GM18868 (cell line): ENCODE data around the gene TUBD1.
A peak's percentile ranks its signal among the peaks of the same experiment; 100 is the strongest.
"Not testable (repeated sequence)": the region's sequence is repeated elsewhere in the genome, so short reads cannot be mapped to it uniquely, and the experiment has no call there.

Experiments used
- ATAC-seq: cut with Tn5 transposase; IDR thresholded peaks from one replicate; pipeline ENCODE4 v1.9.1; 2021; ENCODE audit warnings: mild to moderate bottlenecking, moderate library complexity; ENCODE audit not compliant: unreplicated experiment

The TUBD1 gene, protein sequence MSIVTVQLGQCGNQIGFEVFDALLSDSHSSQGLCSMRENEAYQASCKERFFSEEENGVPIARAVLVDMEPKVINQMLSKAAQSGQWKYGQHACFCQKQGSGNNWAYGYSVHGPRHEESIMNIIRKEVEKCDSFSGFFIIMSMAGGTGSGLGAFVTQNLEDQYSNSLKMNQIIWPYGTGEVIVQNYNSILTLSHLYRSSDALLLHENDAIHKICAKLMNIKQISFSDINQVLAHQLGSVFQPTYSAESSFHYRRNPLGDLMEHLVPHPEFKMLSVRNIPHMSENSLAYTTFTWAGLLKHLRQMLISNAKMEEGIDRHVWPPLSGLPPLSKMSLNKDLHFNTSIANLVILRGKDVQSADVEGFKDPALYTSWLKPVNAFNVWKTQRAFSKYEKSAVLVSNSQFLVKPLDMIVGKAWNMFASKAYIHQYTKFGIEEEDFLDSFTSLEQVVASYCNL

DNA sequence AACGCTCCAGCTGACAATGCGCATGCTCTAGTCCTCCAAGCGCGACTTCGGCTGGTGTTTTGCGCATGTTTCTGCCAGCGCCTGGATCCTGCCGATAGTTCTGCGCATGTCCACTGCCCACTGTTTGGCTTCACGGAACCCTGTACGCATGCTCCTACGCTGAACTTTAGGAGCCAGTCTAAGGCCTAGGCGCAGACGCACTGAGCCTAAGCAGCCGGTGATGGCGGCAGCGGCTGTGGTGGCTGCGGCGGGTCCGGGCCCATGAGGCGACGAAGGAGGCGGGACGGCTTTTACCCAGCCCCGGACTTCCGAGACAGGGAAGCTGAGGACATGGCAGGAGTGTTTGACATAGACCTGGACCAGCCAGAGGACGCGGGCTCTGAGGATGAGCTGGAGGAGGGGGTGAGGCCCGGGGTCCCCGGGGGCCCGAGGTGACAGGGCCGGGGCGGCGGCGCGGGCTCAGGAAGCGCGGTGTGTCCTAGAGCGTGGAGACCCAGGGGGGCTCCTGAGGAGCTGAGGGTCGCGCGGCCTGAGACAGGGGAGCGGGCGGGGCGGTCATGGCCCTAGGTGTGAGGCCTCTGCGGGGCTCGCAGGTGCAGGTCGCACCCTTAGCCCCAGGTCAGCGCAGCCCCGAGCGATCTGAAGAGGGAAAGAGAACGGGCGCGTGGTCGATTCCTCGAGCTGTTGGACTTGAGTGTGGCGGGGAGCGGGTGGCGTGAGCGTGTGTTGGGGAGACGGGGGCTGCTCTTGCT, at the start of gene TUBD1, which contains the start of gene RPS6KB1:
Gene TUBD1, minus strand, starts transcription at position 20 of the 752 bp plus-strand sequence. CDS start 1,941 bp downstream, outside the sequence.
Gene RPS6KB1, plus strand, starts transcription at position 198 of the 752 bp plus-strand sequence. Its CDS starts 64 bp downstream, at position 262.
- peak; percentile 87 for ATAC-seq

DNA sequence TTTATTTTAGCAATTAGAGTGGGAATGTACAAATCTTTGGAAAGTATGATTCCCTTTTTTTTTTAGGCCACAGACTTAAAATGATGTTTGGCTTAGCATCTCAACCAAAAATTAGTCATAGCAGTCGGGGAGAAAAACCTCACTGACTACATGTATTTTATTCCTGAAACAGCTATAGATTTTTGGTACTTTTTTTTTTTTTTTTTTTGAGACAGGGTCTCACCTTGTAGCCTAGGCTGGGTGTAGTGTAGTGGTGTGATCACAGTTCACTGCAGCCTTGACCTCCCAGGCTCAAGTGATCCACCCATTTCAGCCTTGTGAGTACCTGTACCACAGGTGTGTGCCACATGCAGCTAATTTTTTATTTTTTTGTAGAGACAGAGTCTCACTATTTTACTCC, 48.4 kb upstream of the TUBD1 start:
- no peak for ATAC-seq

DNA sequence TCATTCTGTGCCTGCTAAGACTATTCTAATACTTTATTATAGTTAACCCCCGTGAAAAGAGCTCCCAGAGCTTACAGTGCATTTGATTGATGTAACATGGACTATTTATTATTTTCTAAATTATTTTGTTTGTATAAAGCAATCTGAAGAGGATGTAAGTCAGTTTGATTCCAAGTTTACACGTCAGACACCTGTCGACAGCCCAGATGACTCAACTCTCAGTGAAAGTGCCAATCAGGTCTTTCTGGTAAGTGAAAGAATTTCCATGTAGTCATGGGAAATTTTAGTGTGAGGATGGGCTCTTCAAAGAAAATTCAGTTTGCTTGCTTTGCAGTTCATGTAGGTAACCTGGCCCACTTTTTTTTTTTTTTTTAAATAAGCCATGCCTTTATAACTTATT, 48.0 kb upstream of the TUBD1 start:
- not testable (repeated sequence) for ATAC-seq

DNA sequence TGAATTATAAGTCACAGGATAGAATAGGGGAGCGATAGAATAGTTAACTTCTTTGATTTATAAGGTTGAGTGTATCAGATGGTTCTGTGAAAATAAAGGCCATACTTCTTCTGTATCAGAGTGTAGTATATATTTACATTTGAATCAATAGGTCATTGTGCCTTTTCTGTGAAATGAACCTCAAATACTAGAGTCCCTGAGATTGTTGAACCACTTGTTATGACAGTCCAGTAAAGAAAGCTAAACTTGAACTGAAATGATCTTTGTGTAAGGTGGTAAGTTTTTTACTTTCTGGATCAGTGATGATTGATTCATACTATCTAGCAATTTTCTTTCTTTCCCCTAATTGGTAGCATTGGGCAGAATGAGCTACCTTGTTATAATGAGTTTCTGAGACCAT, 40.6 kb upstream of the TUBD1 start:
- not testable (repeated sequence) for ATAC-seq

DNA sequence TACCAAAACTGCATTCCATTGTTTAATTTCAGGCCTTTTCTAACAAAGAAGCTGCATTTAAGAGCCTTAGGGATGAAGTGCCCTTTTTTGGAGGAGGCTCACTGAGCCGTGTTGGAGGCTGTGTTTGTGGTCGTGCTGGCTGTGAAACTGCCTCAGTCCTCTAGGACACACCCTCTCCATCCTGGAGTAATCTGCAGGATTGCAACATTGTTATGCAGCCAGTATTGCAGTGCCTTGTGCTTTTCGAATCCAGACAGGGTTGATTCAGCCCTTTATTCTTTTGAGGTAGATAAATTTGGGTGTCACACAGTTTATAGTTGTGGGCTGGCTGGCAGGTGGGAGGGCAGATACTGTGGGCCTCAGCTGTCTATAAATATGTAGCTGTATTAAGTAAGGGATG, 38.0 kb upstream of the TUBD1 start:
- ATAC-seq: not testable (repeated sequence)

DNA sequence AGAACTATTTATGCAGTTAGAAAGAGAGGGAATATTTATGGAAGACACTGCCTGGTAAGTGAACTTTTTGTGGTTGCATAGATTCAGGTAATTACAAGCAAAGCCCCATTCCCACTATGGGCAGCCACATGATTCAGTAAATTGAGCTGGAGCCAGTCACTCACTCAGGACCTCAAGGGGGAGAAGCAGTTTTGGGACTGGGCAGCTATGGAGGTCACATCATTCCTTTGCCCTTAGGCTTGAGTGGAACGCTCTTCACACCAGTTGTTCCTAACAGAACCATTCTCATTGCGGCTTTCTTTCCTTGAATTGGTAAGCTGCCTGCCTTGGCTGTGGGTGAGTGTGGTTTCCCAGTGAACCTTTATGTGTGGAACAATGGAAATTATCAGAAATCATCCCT, 37.4 kb upstream of the TUBD1 start:
- not testable (repeated sequence) for ATAC-seq

DNA sequence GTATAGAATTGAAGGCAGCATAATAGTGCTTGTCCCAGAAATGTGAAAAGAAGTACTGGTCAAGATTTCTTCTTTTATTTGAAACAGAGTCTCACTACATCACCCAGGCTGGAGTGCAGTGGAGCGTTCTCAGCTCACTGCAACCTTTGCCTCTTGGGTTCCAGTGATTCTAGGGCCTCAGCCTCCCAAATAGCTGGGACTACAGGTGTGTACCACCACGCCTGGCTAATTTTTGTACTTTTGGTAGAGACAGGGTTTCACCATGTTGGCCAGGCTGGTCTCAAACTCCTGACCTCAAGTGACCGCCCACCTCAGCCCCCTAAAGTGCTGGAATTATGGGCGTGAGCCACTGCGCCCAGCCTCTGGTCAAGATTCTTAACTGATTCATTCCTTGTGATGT, 27.9 kb upstream of the TUBD1 start:
- ATAC-seq: not testable (repeated sequence)

DNA sequence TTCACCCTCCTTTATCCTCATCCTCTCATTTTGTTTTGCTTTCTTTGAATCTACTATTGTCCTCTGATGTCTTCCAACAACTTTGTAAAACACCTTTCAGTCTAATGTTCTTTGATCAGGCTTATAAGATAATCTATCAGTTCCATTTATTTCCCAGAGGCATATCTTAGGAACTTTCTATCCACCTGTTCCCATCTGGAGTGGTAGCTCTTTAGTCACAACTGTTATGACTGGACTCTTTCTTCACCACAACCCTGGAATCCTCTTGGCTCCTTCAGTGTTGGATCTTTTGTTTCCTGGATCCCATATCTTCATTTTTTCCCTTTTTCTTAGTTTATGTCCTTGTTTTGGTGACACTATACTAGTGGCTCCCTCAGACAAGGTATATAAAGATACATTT, 23.7 kb upstream of the TUBD1 start:
- no peak for ATAC-seq

DNA sequence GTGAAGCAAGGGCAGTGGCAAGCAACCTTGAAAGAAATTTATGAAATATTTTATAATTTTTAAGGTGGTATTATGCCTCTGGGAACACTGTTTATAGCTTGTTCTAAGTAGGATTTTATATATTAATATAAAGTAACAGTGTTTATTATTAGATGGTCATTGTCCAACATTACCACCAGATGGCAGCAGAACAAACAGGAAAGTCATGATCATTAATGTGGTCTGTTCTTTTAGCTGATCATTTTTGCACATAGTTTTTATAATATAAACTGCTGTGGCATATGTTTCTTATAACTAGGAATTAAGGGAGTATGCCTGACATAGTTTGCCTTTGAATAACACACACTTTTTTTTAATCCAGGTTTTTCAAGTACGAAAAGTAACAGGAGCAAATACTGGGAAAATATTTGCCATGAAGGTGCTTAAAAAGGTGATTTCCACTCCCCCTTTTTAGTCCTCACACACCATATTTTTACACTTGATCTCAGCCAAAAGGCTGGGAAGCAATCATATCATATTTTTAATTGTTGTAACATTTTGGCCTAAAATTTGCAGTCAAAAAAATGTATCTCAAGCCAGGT, 21.6 kb upstream of the TUBD1 start:
- no peak for ATAC-seq

DNA sequence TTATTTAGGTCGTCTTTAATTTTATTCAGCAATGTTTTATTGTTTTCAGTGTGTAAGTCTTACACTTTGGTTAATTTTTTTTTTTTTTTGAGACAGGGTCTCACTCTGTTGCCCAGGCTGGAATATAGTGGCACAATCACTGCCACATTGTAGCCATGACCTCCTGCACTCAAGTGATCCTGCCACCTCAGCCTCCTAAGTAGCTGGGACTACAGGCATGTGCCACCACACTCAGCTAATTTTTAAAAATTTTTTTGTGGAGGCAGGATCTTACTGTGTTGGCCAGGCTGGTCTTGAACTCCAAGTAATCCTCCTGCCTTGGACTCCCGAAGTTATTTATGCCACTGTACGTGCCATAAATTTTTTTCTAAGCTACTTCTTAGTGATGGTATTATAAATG, 14.7 kb upstream of the TUBD1 start:
- ATAC-seq: no peak

DNA sequence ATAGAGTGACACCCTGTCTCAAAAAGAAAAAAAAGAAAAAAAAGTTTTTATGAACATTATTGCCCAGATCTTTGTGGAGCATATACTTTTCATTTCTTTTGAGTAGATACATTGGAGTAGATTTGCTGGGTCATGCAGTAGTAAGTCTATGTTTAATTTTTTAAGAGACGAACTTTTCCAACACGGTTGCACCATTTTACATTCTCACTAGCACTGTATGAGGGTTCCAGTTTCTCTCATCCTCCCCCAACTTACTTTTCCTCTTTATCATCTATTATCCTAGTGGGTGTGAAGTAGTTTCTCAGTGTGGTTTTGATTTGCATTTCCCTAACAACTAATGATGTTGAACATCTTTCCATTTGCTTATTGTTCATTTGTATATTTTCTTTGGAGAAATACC, 10.7 kb upstream of the TUBD1 start:
- no peak for ATAC-seq

DNA sequence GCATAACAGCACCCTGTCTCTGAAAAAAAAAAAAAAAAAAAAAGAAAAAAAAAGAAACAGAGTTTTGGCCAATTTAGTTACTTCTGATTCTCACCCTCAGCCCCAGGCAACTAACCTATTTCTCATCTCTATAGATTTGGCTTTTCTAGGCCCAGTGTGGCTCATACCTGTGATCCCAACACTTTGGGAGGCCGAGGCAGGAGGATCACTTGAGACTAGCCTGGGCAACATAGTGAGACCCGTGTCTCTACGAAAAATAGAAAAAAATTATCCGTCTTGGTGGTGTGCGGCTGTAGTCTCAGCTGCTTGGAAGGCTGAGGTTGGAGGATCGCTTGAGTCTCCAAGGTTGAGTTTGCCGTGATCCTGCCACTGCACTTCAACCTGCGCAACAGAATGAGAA, 8.9 kb upstream of the TUBD1 start:
- no peak for ATAC-seq

DNA sequence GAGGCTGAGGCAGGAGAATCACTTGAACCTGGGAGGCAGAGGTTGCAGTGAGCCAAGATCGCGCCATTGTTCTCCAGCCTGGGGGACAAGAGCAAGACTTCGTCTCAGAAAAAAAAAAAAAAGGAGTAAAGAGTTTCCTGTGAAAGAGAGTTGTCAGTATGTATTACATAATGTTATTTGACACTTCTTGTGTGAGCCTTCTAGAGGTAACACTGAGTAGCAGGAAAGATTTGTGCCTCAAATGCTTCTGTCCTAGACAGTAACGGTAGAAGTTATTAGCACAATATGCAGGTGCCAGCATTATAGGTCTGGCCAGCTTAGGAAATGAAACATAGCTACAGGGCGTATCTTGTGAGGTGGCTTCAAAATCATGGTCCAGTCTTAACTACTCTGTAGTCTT, 6.4 kb upstream of the TUBD1 start:
- no peak for ATAC-seq

DNA sequence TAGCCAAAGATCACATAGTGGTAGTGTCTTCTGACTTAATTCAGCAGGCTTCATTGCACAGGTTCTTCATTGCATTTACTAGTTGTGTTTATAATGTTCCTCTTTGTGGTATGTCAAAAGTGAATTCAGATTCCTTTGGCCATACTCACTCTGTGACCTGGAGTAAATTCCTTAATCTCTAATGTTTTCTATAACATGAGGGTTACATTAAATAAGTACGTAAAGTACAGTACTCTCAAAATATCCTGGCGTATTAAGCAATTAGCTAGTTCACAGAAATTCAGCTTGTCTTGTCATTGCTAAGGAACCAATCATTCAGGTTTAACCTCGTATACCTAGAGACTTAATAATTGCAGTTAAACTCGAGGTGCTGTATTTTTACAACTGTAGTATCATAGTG, 4.3 kb upstream of the TUBD1 start:
- ATAC-seq: no peak

DNA sequence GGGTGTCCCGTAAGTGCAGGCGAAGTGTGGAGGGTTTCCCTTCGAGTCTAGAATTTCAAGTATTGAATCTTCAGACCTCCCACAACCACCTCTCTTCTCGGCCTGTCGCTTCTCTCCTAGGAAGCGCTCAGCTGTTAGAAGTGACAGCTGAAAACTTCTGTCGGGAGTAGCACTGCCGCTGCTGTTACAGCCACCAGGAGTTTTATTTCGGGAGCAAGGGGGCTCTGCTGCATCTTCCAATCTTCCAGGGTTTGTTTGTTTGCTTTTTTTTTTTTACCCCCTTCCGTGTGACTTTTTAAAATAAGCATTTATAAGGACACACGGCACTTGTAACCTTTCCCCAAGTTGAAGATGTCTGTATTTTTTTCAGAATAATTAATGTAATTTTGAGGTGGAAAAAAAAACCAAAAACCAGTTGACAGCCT, 945 bp upstream of the TUBD1 start:
- ATAC-seq: peak; percentile 5

DNA sequence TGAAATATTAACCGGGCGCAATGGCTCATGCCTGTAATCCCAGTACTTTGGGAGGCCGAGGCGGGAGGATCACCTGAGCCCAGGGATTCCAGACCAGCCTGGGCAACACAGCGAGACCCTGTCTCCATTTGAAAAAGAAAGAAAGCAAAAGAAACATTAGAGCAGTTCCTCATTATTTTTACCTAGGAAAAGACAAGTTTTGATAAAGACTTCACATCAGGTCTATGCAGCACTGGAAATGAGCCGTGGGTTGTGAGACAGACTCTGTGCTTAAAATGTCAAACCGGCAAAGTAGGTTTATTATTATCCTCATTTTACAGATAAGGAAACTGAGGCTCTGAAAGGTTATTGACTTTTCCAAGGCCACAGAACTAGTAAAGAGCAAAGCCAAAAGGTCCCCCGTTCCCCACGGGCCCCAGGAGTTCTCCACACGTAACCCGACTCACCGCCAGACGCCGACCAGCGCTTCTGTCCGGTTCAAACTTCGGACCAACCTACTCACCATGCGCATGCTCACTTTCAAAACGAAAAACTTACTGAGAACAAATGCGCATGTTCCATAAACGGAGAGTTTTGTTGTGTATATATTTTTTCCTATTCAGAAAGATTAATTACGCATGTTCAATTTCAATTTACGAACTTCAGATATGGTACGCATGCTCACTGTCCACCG, 356 bp downstream of the TUBD1 start:
- ATAC-seq: peak; percentile 54

DNA sequence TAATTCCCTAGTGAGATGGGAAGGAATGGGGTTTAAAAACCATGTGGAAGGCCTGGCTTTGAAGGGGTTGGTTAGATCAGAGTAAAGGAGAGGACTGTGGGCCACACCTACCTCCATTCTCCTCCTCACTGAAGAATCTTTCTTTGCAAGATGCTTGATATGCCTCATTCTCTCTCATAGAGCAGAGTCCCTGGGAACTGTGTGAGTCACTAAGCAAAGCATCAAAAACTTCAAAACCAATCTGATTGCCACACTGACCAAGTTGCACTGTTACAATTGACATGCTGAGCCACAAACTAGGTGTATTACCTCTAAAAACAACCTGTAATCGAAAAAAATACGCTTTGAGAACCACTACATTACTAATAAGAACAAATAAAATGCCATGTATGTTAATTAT, 2.0 kb downstream of the TUBD1 start:
- no peak for ATAC-seq

DNA sequence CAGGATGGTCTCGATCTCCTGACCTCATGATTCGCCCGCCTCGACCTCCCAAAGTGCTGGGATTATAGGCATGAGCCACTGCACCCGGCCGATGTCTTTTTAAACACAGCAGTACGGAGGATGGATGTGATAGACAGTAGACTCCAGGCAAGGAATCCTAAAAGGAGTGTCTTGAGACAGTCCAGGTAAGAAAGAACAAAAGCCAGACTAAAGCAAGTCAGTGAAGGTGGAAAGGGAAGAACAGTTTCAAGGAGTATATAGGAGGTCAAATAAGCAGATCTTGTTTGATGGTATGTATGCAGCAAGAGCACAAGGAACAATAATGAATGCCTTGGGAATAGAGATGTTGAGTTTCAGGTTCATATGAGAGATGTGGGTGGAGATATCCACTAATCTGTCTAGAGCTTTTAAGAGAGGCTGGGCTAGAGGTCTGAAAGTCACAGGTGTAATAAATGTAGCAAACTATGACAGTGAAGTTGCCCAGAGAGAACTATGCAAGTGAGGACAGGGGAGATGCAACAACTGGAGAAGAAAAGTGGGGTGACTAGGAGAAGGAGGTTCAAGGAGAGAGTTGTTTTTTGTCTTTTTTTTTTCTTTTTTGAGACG, 4.5 kb downstream of the TUBD1 start:
- ATAC-seq: no peak

DNA sequence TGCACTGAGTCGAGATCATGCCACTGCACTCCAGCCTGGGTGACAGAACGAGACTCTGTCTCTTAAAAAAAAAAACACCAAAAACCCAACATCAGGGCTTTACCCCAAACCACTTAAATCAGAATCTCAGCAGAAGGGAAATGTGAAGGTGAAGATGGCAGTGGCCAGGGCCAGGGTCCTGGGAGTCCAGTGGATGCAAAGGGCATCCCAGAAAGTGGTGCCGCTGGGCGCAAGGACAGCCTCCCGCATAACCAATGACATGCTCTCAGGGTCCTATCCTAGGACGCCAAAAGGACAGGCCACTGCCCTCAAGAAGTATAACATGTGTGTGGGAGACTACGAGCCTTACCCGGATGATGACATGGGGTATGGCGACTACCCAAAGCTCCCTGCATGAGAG, 7.9 kb downstream of the TUBD1 start:
- ATAC-seq: no peak

DNA sequence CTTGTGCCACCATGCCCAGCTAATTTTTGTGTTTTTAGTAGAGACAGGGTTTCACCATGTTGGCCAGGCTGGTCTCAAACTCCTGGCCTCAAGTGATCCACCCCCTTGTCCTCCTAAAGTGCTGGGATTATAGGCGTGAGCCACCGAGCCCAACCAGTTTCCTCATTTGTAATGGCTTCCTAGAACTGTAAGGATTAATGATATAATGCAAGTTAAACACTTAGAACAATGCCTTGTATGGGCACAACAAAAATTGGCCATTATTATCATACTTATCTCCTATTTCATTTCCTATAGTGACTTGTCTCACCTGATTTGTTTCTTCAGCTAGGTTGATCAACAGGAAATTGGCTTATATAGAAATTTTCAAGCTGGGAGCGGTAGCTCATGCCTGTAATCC, 14.1 kb downstream of the TUBD1 start:
- ATAC-seq: no peak

DNA sequence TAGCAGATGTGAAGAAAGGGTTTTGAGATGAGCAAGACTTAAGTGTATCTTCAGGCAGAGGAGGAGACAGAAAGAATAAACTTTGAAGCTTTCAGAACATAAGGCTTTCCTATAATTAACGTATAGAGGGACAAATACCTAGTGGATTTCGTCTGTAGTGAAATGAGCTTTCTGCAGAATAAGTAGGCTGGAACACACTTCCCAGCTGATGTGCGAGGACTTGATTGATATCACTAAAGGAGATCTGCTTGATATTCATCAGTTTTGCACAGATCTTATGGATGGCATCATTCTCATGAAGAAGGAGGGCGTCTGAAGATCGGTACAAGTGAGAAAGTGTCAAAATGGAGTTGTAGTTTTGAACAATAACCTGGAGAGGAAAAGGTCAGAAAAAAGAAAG, 14.8 kb downstream of the TUBD1 start:
- no peak for ATAC-seq
